ENCODE results near the gene KAZALD1.
A peak's percentile ranks its signal among the peaks of the same experiment; 100 is the strongest.

Gene KAZALD1

GRCh38 chr10:101064415-101065030, 2.7 kb downstream of the KAZALD1 start:
- Mint-ChIP-seq H3K27ac (no peak overlapping the region), H3K9me3 (no peaks in the 10 kb centered on the region), H3K4me1 (ENCODE audit: low read depth) (peaks cover 18% of the 10 kb centered on the region), H3K27me3 (ENCODE audit: low read depth) (peaks cover 48% of the 10 kb centered on the region), H3K4me3 (peak overlapping the region; percentile 4), H3K36me3 (ENCODE audit: low read depth) (no peaks in the 10 kb centered on the region)

GRCh38 chr10:101065481-101066145, 3.8 kb downstream of the KAZALD1 start:
- H3K4me3 Mint-ChIP-seq = no peak overlapping the region
- peaks cover 12% of the 10 kb centered on the region for H3K4me1 Mint-ChIP-seq (ENCODE audit: low read depth)
- no peak overlapping the region for H3K27ac Mint-ChIP-seq
- no peaks in the 10 kb centered on the region for H3K36me3 Mint-ChIP-seq (ENCODE audit: low read depth)
- no peaks in the 10 kb centered on the region for H3K9me3 Mint-ChIP-seq
- peaks cover 48% of the 10 kb centered on the region for H3K27me3 Mint-ChIP-seq (ENCODE audit: low read depth)

- Mint-ChIP-seq H3K27me3 (ENCODE audit: low read depth) (peaks cover 48% of the 10 kb centered on the region), H3K4me3 (peak overlapping the region; percentile 56), H3K4me1 (ENCODE audit: low read depth) (peaks cover 12% of the 10 kb centered on the region), H3K9me3 (no peaks in the 10 kb centered on the region), H3K27ac (no peak overlapping the region), H3K36me3 (ENCODE audit: low read depth) (no peaks in the 10 kb centered on the region)
Observed at GRCh38 chr10:101066146-101066895, 4.5 kb downstream of the KAZALD1 start.

GRCh38 chr10:101066896-101067355, 5.1 kb downstream of the KAZALD1 start:
- Mint-ChIP-seq H3K9me3 (no peaks in the 10 kb centered on the region), H3K4me1 (ENCODE audit: low read depth) (peaks cover 8% of the 10 kb centered on the region), H3K36me3 (ENCODE audit: low read depth) (no peaks in the 10 kb centered on the region), H3K27ac (no peak overlapping the region), H3K27me3 (ENCODE audit: low read depth) (peaks cover 53% of the 10 kb centered on the region), H3K4me3 (peak overlapping the region; percentile 83)

- H3K9me3 Mint-ChIP-seq = no peaks in the 10 kb centered on the region
- no peaks in the 10 kb centered on the region for H3K36me3 Mint-ChIP-seq (ENCODE audit: low read depth)
- peaks cover 59% of the 10 kb centered on the region for H3K27me3 Mint-ChIP-seq (ENCODE audit: low read depth)
- H3K27ac Mint-ChIP-seq = peak overlapping the region; percentile 26
- H3K4me3 Mint-ChIP-seq = peak overlapping the region; percentile 83
- peaks cover 5% of the 10 kb centered on the region for H3K4me1 Mint-ChIP-seq (ENCODE audit: low read depth)
Observed at GRCh38 chr10:101067356-101068083, 5.7 kb downstream of the KAZALD1 start.

- Mint-ChIP-seq H3K9me3 (no peaks in the 10 kb centered on the region), H3K4me3 (no peak overlapping the region), H3K27ac (no peak overlapping the region), H3K4me1 (ENCODE audit: low read depth) (peaks cover 4% of the 10 kb centered on the region), H3K27me3 (ENCODE audit: low read depth) (peaks cover 63% of the 10 kb centered on the region), H3K36me3 (ENCODE audit: low read depth) (no peaks in the 10 kb centered on the region)
Observed at GRCh38 chr10:101069441-101069840, 7.7 kb downstream of the KAZALD1 start.

GRCh38 chr10:101070098-101070497, 8.3 kb downstream of the KAZALD1 start:
- Mint-ChIP-seq H3K36me3 (ENCODE audit: low read depth) (no peaks in the 10 kb centered on the region), H3K4me3 (no peak overlapping the region), H3K27me3 (ENCODE audit: low read depth) (peaks cover 58% of the 10 kb centered on the region), H3K4me1 (ENCODE audit: low read depth) (peaks cover 4% of the 10 kb centered on the region), H3K9me3 (no peaks in the 10 kb centered on the region), H3K27ac (no peak overlapping the region)

GRCh38 chr10:101071267-101071884, 9.6 kb downstream of the KAZALD1 start:
- no peaks in the 10 kb centered on the region for H3K9me3 Mint-ChIP-seq
- H3K36me3 Mint-ChIP-seq (ENCODE audit: low read depth) = no peaks in the 10 kb centered on the region
- peaks cover 58% of the 10 kb centered on the region for H3K27me3 Mint-ChIP-seq (ENCODE audit: low read depth)
- H3K4me3 Mint-ChIP-seq = no peak overlapping the region
- peaks cover 10% of the 10 kb centered on the region for H3K4me1 Mint-ChIP-seq (ENCODE audit: low read depth)
- no peak overlapping the region for H3K27ac Mint-ChIP-seq

GRCh38 chr10:101071885-101072433, 10.2 kb downstream of the KAZALD1 start:
- no peaks in the 10 kb centered on the region for H3K9me3 Mint-ChIP-seq
- H3K27ac Mint-ChIP-seq = no peak overlapping the region
- peaks cover 56% of the 10 kb centered on the region for H3K27me3 Mint-ChIP-seq (ENCODE audit: low read depth)
- no peaks in the 10 kb centered on the region for H3K36me3 Mint-ChIP-seq (ENCODE audit: low read depth)
- H3K4me1 Mint-ChIP-seq (ENCODE audit: low read depth) = peaks cover 10% of the 10 kb centered on the region
- H3K4me3 Mint-ChIP-seq = no peak overlapping the region

GRCh38 chr10:101072923-101073322, 11.1 kb downstream of the KAZALD1 start:
- H3K36me3 Mint-ChIP-seq (ENCODE audit: low read depth) = no peaks in the 10 kb centered on the region
- H3K9me3 Mint-ChIP-seq = no peaks in the 10 kb centered on the region
- H3K27me3 Mint-ChIP-seq (ENCODE audit: low read depth) = peaks cover 48% of the 10 kb centered on the region
- H3K4me3 Mint-ChIP-seq = no peak overlapping the region
- H3K27ac Mint-ChIP-seq = no peak overlapping the region
- H3K4me1 Mint-ChIP-seq (ENCODE audit: low read depth) = peaks cover 6% of the 10 kb centered on the region

GRCh38 chr10:101073631-101074030, 11.8 kb downstream of the KAZALD1 start:
- Mint-ChIP-seq H3K4me3 (no peak overlapping the region), H3K36me3 (ENCODE audit: low read depth) (no peaks in the 10 kb centered on the region), H3K9me3 (no peaks in the 10 kb centered on the region), H3K4me1 (ENCODE audit: low read depth) (peaks cover 6% of the 10 kb centered on the region), H3K27ac (no peak overlapping the region), H3K27me3 (ENCODE audit: low read depth) (peaks cover 53% of the 10 kb centered on the region)

GRCh38 chr10:101075775-101076174, 14.0 kb downstream of the KAZALD1 start:
- H3K4me3 Mint-ChIP-seq = no peak overlapping the region
- no peaks in the 10 kb centered on the region for H3K36me3 Mint-ChIP-seq (ENCODE audit: low read depth)
- no peaks in the 10 kb centered on the region for H3K9me3 Mint-ChIP-seq
- no peak overlapping the region for H3K27ac Mint-ChIP-seq
- peaks cover 56% of the 10 kb centered on the region for H3K27me3 Mint-ChIP-seq (ENCODE audit: low read depth)
- peaks cover 6% of the 10 kb centered on the region for H3K4me1 Mint-ChIP-seq (ENCODE audit: low read depth)

- H3K4me3 Mint-ChIP-seq = no peak overlapping the region
- no peak overlapping the region for H3K27ac Mint-ChIP-seq
- H3K36me3 Mint-ChIP-seq (ENCODE audit: low read depth) = no peaks in the 10 kb centered on the region
- peaks cover 61% of the 10 kb centered on the region for H3K27me3 Mint-ChIP-seq (ENCODE audit: low read depth)
- H3K9me3 Mint-ChIP-seq = no peaks in the 10 kb centered on the region
- peaks cover 6% of the 10 kb centered on the region for H3K4me1 Mint-ChIP-seq (ENCODE audit: low read depth)
Observed at GRCh38 chr10:101076630-101077029, 14.8 kb downstream of the KAZALD1 start.

- Mint-ChIP-seq H3K4me1 (ENCODE audit: low read depth) (peaks cover 6% of the 10 kb centered on the region), H3K4me3 (no peak overlapping the region), H3K36me3 (ENCODE audit: low read depth) (no peaks in the 10 kb centered on the region), H3K27ac (no peak overlapping the region), H3K9me3 (no peaks in the 10 kb centered on the region), H3K27me3 (ENCODE audit: low read depth) (peaks cover 49% of the 10 kb centered on the region)
Observed at GRCh38 chr10:101079874-101080273, 18.1 kb downstream of the KAZALD1 start.

Data from T-helper 1 cell treated with Interleukin-12 subunit alpha and Interleukin-12 subunit beta and Interleukin-4 antibody, amounts not matched to agents 30 μg/mL and 1 μg/mL, for 36 hours (primary cell).